Measurements from ENCODE around the gene ANKFY1. TPM values are rescaled to one million over a fixed set of nuclear protein-coding genes. Genes with fewer than 3 reads are reported as not detected.

The ANKFY1 gene
- total and polyA plus RNA-seq, 4 donors, result 51.5 to 72.2 (median 64.4) TPM

DNA sequence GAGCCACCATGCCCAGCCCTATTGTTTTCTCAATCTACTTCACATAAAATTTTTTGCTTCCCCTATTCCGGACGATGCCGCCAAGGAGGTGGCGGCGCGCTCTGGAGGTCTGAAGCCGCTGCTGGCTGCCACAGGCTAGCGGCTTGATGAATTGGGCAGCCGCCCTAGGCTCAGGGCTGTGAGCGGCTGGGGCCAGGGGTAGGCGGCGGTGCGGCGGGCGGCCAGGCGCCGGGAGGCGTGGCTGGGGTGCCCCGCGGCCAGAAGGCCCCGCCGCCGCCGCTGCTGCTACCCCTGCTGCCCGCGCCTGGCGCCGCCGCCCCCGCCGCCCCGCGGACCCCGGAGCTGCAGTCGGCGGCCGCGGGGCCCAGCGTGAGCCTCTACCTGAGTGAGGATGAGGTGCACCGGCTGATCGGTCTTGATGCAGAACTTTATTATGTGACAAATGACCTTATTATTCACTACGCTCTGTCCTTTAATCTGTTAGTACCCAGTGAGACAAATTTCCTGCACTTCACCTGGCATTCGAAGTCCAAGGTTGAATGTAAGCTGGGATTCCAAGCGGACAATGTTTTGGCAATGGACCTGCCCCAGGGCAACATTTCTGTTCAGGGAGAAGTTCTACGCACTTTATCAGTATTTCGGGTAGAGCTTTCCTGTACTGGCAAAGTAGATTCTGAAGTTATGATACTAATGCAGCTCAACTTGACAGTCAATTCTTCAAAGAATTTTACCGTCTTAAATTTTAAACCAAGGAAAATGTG, 41.7 kb downstream of the ANKFY1 start:
- H3K27ac ChIP-seq (ENCODE audit: low read depth, low read length), result no peak overlapping the region
- no peaks in the 10 kb centered on the region for H3K4me1 ChIP-seq (ENCODE audit: control insufficient read depth, insufficient read depth, low read length)
- H3K9me3 ChIP-seq (ENCODE audit: control insufficient read depth, insufficient read depth, low read length), result no peaks in the 10 kb centered on the region
- no peak overlapping the region for H3K4me3 ChIP-seq (ENCODE audit: low read depth, low read length)
- H3K27me3 ChIP-seq (ENCODE audit: control insufficient read depth, insufficient read depth, low read length), result no peaks in the 10 kb centered on the region
- 72% methylated on average over 39 of the region's 47 CpGs for WGBS (ENCODE audit: insufficient coverage)
- H3K36me3 ChIP-seq (ENCODE audit: control insufficient read depth, insufficient read depth, low read length), result peaks cover 9% of the 10 kb centered on the region
- DNase-seq (ENCODE audit: low read depth in 4 of 6, low spot score in 6 of 6), result no peak

DNA sequence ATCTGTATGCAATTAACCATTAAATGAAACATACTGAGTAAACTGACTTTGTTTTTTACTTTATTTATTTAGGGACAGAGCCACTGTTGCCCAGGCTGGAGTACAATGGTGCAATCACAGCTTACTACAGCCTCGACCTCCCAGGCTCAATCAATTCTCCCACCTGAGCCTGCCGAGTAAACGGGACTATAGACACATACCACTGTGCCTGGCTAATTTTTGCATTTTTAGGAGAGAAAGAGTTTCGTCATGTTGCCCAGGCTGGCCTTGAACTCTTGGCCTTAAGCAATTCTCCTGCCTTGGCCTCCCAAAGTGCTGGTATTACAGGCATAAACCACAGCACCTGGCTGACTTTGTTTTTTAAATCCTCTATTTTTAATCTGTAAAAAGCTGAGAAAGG, 42.6 kb downstream of the ANKFY1 start:
- Histone ChIP-seq H3K36me3 (ENCODE audit: control insufficient read depth, insufficient read depth, low read length) (peaks cover 10% of the 10 kb centered on the region), H3K9me3 (ENCODE audit: control insufficient read depth, insufficient read depth, low read length) (no peaks in the 10 kb centered on the region), H3K27ac (ENCODE audit: low read depth, low read length) (no peak overlapping the region), H3K4me1 (ENCODE audit: control insufficient read depth, insufficient read depth, low read length) (no peaks in the 10 kb centered on the region), H3K4me3 (ENCODE audit: low read depth, low read length) (no peak overlapping the region), H3K27me3 (ENCODE audit: control insufficient read depth, insufficient read depth, low read length) (no peaks in the 10 kb centered on the region)
- 74% methylated on average over 2 of the region's 4 CpGs for WGBS (ENCODE audit: insufficient coverage)
- DNase-seq (ENCODE audit: low read depth in 4 of 6, low spot score in 6 of 6), result no peak

DNA sequence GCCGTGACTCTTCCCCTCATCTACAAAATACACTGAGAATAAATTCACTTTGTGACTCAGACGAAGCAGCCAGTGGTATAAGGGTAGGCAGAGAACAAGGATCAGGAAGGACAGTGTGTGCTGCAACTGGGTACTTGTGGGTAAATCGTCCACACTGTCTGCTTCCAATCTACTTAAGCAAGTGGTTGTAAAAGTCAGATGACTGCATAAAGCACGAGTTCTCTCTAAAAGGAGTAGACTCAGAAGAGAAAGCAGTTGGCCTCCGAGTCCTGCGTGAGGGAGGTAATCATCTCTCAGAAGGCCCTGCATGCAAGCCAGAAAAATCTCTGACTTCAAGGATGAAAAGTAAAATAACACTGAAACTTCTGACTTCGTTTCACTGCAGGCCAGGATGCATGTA, 43.1 kb downstream of the ANKFY1 start:
- no peak for DNase-seq (ENCODE audit: low read depth in 4 of 6, low spot score in 6 of 6)
- Histone ChIP-seq H3K27ac (ENCODE audit: low read depth, low read length) (peak overlapping the region; percentile 40), H3K27me3 (ENCODE audit: control insufficient read depth, insufficient read depth, low read length) (no peaks in the 10 kb centered on the region), H3K4me1 (ENCODE audit: control insufficient read depth, insufficient read depth, low read length) (no peaks in the 10 kb centered on the region), H3K4me3 (ENCODE audit: low read depth, low read length) (no peak overlapping the region), H3K9me3 (ENCODE audit: control insufficient read depth, insufficient read depth, low read length) (no peaks in the 10 kb centered on the region), H3K36me3 (ENCODE audit: control insufficient read depth, insufficient read depth, low read length) (peaks cover 10% of the 10 kb centered on the region)
- 73% methylated on average over 3 of the region's 7 CpGs for WGBS (ENCODE audit: insufficient coverage)

DNA sequence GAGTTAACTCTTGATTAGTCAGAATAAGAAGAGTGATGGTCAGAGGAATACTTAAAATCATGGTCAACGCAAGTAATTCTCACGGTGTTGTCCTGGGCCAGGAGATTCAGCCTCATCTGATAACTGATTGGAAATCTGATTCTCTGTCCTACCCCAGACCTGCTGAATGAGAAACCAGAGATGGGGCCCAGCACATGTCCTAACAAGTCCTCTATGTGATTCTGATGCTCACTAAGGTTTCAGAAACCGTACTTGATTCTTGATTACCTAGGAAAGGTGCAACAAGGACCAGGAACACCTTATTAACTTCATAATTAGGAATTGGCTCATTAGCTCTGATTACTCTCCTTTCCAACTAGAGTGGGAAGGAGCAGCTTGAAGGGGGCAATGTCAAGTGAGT, 44.5 kb downstream of the ANKFY1 start:
- H3K9me3 ChIP-seq (ENCODE audit: control insufficient read depth, insufficient read depth, low read length), result no peaks in the 10 kb centered on the region
- no peak for DNase-seq (ENCODE audit: low read depth in 4 of 6, low spot score in 6 of 6)
- peaks cover 10% of the 10 kb centered on the region for H3K36me3 ChIP-seq (ENCODE audit: control insufficient read depth, insufficient read depth, low read length)
- no peaks in the 10 kb centered on the region for H3K4me1 ChIP-seq (ENCODE audit: control insufficient read depth, insufficient read depth, low read length)
- H3K27ac ChIP-seq (ENCODE audit: low read depth, low read length), result no peak overlapping the region
- no peak overlapping the region for H3K4me3 ChIP-seq (ENCODE audit: low read depth, low read length)
- WGBS (ENCODE audit: insufficient coverage), result 92% methylated on average over 3 of the region's 3 CpGs
- H3K27me3 ChIP-seq (ENCODE audit: control insufficient read depth, insufficient read depth, low read length), result no peaks in the 10 kb centered on the region

DNA sequence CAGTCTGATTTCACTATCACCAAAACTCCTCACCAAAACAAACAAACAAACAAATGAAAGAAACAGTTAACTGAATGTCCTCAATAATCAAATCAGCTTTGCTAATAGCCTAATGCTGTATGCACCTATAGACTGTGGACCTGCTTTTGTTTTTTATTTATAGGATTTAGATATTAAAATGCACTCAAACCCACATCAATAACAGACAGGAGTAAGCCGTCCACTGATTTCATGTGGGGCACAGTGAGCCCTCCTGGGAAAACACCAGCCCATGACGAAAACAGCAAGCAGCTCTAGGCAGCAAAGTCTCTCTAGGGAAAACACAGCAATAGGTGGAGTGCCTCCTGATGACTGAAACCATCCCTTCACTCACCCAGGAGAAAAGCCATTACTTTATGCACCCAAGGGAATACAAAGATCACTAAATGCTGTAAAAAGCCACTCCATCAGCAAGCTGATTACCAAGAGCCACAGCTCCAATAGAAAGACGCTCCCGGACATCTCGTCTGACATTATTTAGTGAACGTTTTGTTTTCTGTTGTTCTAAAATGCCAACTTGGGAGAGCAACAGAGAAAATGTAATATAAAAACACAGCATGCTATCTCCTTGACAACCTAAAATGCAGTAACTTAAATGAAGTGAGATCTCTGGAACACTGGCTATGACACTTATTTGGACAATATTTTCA, 47.8 kb downstream of the ANKFY1 start:
- H3K4me3 ChIP-seq (ENCODE audit: low read depth, low read length), result no peak overlapping the region
- no peaks in the 10 kb centered on the region for H3K27me3 ChIP-seq (ENCODE audit: control insufficient read depth, insufficient read depth, low read length)
- no peaks in the 10 kb centered on the region for H3K4me1 ChIP-seq (ENCODE audit: control insufficient read depth, insufficient read depth, low read length)
- no peaks in the 10 kb centered on the region for H3K9me3 ChIP-seq (ENCODE audit: control insufficient read depth, insufficient read depth, low read length)
- H3K27ac ChIP-seq (ENCODE audit: low read depth, low read length), result no peak overlapping the region
- peaks cover 3% of the 10 kb centered on the region for H3K36me3 ChIP-seq (ENCODE audit: control insufficient read depth, insufficient read depth, low read length)
- peak in 1 of 6 donors; percentile 92 for DNase-seq (ENCODE audit: low read depth in 4 of 6, low spot score in 6 of 6)
- no CpG with 5 or more reads among the region's 6 CpGs for WGBS (ENCODE audit: insufficient coverage)

DNA sequence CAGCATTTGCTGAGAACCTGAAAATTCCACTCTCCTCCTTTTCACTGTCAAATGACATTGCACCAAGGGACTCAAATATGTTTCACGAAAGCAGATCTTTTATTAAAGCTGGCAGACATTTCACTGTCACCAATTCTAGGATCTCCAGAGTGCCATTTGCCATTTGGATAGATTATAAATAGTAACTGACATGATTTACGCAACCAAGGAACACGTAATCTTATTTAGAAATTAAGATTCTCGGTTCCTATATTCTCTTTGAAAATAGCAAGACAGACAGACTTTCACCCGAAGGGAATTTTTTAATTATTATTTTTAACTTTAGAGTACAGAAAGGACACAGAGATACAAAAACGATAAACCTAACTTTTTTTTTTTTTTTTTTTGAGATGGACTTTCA, 49.6 kb downstream of the ANKFY1 start:
- no peaks in the 10 kb centered on the region for H3K27me3 ChIP-seq (ENCODE audit: control insufficient read depth, insufficient read depth, low read length)
- H3K36me3 ChIP-seq (ENCODE audit: control insufficient read depth, insufficient read depth, low read length), result peaks cover 8% of the 10 kb centered on the region
- no peaks in the 10 kb centered on the region for H3K9me3 ChIP-seq (ENCODE audit: control insufficient read depth, insufficient read depth, low read length)
- H3K4me3 ChIP-seq (ENCODE audit: low read depth, low read length), result no peak overlapping the region
- H3K27ac ChIP-seq (ENCODE audit: low read depth, low read length), result no peak overlapping the region
- WGBS (ENCODE audit: insufficient coverage), result 100% methylated on average over 1 of the region's 6 CpGs
- H3K4me1 ChIP-seq (ENCODE audit: control insufficient read depth, insufficient read depth, low read length), result peaks cover 5% of the 10 kb centered on the region
- peak in 1 of 6 donors; percentile 66 for DNase-seq (ENCODE audit: low read depth in 4 of 6, low spot score in 6 of 6)

DNA sequence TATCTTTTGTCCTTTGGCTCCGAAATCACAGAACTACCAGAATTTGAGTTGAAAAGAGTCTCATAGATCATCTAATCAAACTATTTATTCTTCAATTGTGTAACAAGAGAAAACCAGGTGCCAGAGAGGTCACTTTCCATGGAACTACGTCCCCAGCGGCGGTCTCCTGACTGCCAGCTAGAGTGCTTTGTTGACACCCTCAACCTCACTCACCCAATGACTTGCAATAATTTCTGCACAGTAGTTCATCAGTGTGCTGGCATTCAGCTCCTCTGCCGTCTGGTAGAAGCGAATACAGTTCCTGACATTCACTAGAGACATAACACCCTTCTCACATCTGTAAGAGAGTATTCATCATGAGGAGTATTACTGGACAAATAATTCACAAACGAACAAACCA, 54.2 kb downstream of the ANKFY1 start:
- peaks cover 25% of the 10 kb centered on the region for H3K36me3 ChIP-seq (ENCODE audit: control insufficient read depth, insufficient read depth, low read length)
- no peak overlapping the region for H3K4me3 ChIP-seq (ENCODE audit: low read depth, low read length)
- WGBS (ENCODE audit: insufficient coverage), result 65% methylated on average over 4 of the region's 7 CpGs
- peaks cover 6% of the 10 kb centered on the region for H3K4me1 ChIP-seq (ENCODE audit: control insufficient read depth, insufficient read depth, low read length)
- no peaks in the 10 kb centered on the region for H3K27me3 ChIP-seq (ENCODE audit: control insufficient read depth, insufficient read depth, low read length)
- H3K27ac ChIP-seq (ENCODE audit: low read depth, low read length), result no peak overlapping the region
- H3K9me3 ChIP-seq (ENCODE audit: control insufficient read depth, insufficient read depth, low read length), result no peaks in the 10 kb centered on the region
- no peak for DNase-seq (ENCODE audit: low read depth in 4 of 6, low spot score in 6 of 6)

DNA sequence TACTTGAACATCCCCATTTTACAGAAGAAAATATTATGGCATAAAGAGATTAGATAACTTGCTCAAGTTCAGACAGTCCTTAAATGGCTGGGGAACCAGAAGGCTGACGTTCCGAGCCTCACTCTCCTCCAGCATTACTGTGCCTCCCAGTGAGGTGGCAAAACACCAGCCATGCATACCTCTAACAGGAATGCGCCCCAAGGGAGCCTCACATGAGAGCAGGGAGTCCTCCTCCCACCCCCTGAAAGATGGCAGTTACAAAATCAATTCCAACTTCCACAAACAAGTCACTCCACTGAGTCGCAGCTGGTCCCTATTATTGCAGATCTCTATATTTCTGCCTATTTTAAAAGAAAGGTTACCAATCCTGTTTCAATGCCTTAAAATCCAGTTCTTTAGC, 55.5 kb downstream of the ANKFY1 start:
- WGBS (ENCODE audit: insufficient coverage), result 75% methylated on average over 4 of the region's 4 CpGs
- peaks cover 25% of the 10 kb centered on the region for H3K36me3 ChIP-seq (ENCODE audit: control insufficient read depth, insufficient read depth, low read length)
- DNase-seq (ENCODE audit: low read depth in 4 of 6, low spot score in 6 of 6), result no peak
- no peak overlapping the region for H3K4me3 ChIP-seq (ENCODE audit: low read depth, low read length)
- no peak overlapping the region for H3K27ac ChIP-seq (ENCODE audit: low read depth, low read length)
- H3K4me1 ChIP-seq (ENCODE audit: control insufficient read depth, insufficient read depth, low read length), result peaks cover 6% of the 10 kb centered on the region
- no peaks in the 10 kb centered on the region for H3K27me3 ChIP-seq (ENCODE audit: control insufficient read depth, insufficient read depth, low read length)
- H3K9me3 ChIP-seq (ENCODE audit: control insufficient read depth, insufficient read depth, low read length), result no peaks in the 10 kb centered on the region

DNA sequence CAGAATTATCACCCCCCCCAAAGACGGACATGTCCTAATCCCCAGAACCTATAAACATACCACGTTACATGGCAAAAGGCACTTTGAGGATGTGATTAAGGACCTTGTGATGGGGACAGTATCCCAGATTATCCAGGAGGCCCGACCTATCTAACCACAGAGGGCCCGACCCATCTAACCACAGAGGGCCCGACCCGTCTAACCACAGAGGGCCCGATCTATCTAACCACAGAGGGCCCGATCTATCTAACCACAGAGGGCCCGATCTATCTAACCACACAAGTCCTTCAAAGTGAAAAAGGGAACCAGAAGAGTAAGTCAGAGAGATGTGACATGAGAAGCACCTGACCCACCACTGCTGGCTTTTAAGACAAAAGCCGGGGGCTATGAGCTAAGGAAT, 56.8 kb downstream of the ANKFY1 start:
- H3K9me3 ChIP-seq (ENCODE audit: control insufficient read depth, insufficient read depth, low read length), result no peaks in the 10 kb centered on the region
- peaks cover 6% of the 10 kb centered on the region for H3K4me1 ChIP-seq (ENCODE audit: control insufficient read depth, insufficient read depth, low read length)
- DNase-seq (ENCODE audit: low read depth in 4 of 6, low spot score in 6 of 6), result no peak
- no peak overlapping the region for H3K27ac ChIP-seq (ENCODE audit: low read depth, low read length)
- H3K27me3 ChIP-seq (ENCODE audit: control insufficient read depth, insufficient read depth, low read length), result no peaks in the 10 kb centered on the region
- WGBS (ENCODE audit: insufficient coverage), result 98% methylated on average over 4 of the region's 10 CpGs
- peaks cover 26% of the 10 kb centered on the region for H3K36me3 ChIP-seq (ENCODE audit: control insufficient read depth, insufficient read depth, low read length)
- H3K4me3 ChIP-seq (ENCODE audit: low read depth, low read length), result no peak overlapping the region

DNA sequence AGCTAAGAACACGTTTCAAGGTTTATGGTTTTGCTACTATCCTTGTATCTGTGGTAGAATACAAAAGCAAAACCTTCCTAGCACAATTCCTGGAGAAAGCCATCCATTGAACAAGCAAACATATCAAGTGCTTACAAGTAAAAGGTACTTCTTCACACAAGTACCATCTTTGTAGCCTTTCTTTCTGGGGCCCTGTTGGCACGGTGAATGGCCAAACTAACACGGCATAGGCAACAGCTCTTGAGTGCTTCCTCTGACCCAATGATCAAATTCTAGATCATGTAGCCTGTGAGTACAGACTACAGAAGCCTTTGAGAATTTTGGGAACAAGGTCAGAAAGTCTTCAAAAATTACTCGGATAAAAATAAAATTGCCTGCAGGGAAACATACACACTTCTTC, 57.9 kb downstream of the ANKFY1 start:
- no peak for DNase-seq (ENCODE audit: low read depth in 4 of 6, low spot score in 6 of 6)
- Histone ChIP-seq H3K27me3 (ENCODE audit: control insufficient read depth, insufficient read depth, low read length) (no peaks in the 10 kb centered on the region), H3K27ac (ENCODE audit: low read depth, low read length) (no peak overlapping the region), H3K4me1 (ENCODE audit: control insufficient read depth, insufficient read depth, low read length) (peaks cover 6% of the 10 kb centered on the region), H3K9me3 (ENCODE audit: control insufficient read depth, insufficient read depth, low read length) (no peaks in the 10 kb centered on the region), H3K36me3 (ENCODE audit: control insufficient read depth, insufficient read depth, low read length) (peaks cover 30% of the 10 kb centered on the region), H3K4me3 (ENCODE audit: low read depth, low read length) (no peak overlapping the region)
- WGBS (ENCODE audit: insufficient coverage), result 94% methylated on average over 3 of the region's 4 CpGs
